RWPE1 (cell line): ENCODE measurements around the gene SCUBE3.

Experiments
- CTCF ChIA-PET: fragments of 350-600 bp; sonication (Branson Sonifier 250); formaldehyde crosslinking; extraction: SDS; loops from one replicate; lab custom pipeline; 2021; lab: Yijun Ruan, JAX
- POLR2A ChIA-PET: fragments of 400-600 bp; formaldehyde crosslinking; extraction: SDS; loops from one replicate; lab custom pipeline; 2020; ENCODE audit warnings: antibody characterized with exemption; ENCODE audit not compliant: low non-redundant PET; lab: Yijun Ruan, JAX
- DNase-seq: peaks from one replicate; pipeline ENCODE4 v3.0.0; 2012; ENCODE audit warnings: low spot score
- H3K27ac ChIP-seq: fragments of 450-650 bp; 2 replicates; pipeline ENCODE4 v1.5.1; 2017
- TF ChIP-seq, protein P1 (sequence below): fragments of 450-650 bp; conservative IDR thresholded peaks from 2 replicates; pipeline ENCODE4 v1.5.1; 2017; ENCODE audit warnings: low read depth, mild to moderate bottlenecking

SCUBE3 gene

DNA sequence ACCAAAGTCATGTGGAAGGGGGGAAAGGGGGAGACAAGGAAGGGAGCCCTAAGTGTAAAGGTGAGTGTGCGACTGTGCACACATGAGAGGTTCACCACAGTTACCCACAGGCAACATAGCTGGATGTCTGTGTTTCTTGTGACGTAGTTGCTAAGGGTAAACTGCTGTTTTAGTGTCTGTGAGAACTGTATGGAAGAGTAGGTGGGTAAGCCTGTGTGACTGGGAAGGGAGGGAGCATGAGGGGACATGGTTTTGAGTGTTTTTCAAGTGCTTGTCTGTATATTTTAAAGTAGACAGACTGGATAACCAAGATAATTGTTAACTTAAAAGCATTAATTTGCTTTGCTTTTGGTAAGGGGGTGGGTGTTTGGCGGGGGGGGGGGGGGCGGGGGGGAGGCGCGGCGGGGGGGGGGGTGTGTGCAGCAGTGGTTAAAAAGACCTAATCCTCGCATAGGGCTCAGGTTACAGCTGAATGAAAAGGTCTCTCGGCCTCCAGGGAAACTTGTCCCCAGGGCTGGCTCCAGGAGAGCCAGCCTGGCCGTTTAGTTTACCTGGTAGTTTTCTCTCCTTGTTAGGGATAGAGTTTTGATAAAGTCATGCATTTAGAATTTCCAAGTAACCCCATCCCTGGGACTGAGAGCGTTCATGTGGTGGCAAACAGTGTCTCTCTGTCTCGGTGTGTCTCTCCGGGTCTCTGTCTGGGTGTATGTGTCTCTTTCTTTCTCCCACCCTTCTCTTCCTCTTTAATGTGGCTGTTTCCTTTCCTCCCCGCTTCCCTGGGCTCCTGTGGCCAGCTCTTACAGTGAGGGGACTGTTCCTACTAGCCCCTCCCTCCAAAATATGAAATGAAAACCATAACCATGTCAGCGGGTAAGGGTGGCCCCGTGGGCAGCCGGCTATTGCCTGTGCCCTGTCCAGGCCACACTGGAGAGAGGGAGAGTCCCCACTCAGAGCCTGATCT, 3.4 kb downstream of the SCUBE3 start:
- TF ChIP-seq, protein P1, sequence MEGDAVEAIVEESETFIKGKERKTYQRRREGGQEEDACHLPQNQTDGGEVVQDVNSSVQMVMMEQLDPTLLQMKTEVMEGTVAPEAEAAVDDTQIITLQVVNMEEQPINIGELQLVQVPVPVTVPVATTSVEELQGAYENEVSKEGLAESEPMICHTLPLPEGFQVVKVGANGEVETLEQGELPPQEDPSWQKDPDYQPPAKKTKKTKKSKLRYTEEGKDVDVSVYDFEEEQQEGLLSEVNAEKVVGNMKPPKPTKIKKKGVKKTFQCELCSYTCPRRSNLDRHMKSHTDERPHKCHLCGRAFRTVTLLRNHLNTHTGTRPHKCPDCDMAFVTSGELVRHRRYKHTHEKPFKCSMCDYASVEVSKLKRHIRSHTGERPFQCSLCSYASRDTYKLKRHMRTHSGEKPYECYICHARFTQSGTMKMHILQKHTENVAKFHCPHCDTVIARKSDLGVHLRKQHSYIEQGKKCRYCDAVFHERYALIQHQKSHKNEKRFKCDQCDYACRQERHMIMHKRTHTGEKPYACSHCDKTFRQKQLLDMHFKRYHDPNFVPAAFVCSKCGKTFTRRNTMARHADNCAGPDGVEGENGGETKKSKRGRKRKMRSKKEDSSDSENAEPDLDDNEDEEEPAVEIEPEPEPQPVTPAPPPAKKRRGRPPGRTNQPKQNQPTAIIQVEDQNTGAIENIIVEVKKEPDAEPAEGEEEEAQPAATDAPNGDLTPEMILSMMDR = no peak
- CTCF ChIA-PET = interaction anchor here (1.6 kb wide), 1 partner anchor 71 kb away, joined by 4 read pairs; no protein-coding TSS in a partner anchor
- POLR2A ChIA-PET = no interaction called here
- no peak for DNase-seq
- no peak overlapping the region for H3K27ac ChIP-seq

DNA sequence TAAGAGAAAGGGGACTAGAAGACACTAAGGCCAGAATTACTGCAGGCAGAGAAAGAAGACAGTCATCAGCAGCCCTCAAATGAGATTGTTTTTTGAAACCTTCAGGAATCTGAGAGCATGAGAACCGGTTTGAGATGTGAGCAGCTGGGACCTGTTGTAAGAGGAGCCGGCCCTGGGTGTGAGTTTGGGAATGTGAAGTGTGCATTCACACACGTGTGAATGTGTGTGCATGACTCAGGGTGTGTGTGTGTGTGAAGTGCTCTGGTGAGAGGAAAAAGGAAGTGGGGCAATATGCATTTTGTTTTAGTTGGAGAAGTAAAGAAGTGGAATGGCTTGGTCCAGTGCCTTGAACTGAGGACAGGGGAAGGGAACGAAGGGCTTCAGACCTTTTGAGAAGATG, 4.3 kb downstream of the SCUBE3 start:
- POLR2A ChIA-PET = no interaction called here
- TF ChIP-seq, protein P1 = no peak
- CTCF ChIA-PET = no interaction called here
- no peak for DNase-seq
- no peak overlapping the region for H3K27ac ChIP-seq

DNA sequence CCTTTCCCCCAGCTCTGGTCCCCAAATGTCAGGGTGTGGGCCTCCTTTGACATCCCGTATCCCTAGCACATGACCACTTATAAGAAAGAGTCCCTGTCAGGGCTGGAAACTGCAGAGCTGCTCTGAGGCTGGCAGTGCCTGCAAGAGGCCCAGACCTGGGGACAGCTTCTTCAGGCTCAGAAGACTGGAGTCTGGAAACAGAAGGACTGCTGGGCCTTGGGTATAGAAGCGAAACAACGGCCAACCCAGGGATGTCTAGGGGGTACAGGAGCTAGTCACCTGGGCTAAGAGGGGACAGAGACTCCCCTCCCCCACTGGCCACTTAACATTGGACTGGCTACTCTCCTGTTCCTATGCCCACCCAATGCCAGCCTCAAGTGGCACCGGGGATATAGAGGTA, 4.7 kb downstream of the SCUBE3 start:
- ChIA-PET CTCF (no interaction called here), POLR2A (no interaction called here)
- no peak overlapping the region for H3K27ac ChIP-seq
- no peak for DNase-seq
- TF ChIP-seq, protein P1 = no peak

DNA sequence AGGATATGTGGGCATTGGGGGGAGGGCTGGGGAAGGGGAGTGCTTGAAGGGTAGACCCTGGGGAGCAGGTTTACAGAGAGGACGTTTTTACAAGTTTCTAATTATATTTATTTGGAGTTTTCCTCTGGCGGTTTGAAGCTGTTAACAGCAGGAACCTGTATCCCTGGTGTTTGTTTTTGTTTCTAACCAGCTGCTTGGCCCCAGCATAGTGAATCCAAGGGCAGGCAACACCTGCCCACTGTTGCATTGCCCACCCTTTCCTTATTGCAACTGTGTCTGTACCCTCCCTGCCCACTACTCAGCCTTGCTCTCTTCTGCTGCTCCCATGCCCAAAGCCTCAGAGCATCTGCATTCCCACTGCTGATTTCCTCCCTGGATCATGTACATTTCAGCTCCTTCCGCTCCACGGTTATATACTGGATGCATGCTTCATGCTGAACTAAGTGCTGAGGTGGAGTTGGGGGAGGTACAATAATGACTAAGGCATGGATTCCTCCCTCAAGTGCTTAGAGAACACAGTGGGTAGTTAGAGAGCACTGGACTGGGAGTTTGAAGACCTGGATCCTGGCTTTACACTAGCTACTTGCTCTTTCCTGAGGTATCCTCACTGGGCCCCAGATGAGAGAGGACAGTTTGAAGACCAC, 6.0 kb downstream of the SCUBE3 start:
- CTCF ChIA-PET = interaction anchor here (0.6 to 1.9 kb wide), 2 partner anchors 21 to 23 kb away, joined by 3 to 9 read pairs; no protein-coding TSS in a partner anchor

DNA sequence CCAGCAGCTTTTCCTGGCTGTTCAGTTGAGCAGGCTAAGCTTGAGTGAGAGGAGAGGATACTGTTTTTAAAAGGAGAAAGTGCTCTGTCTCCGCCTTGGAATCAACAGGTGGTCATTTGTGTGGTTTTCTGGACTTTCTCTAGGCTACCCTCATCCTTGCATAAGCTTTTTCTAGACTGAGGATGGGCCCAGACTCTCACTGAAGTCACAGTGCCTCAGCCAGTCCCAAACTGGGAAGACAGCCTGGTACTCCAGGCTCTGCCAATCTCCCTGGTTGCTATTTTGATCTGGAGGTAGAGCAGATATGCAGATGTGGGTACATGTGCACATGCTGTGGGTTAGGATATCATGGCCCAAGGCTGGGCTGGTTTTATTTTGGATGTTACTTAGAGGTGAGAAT, 7.0 kb downstream of the SCUBE3 start:
- CTCF ChIA-PET = interaction anchor here (1.9 kb wide), 1 partner anchor 20 kb away, joined by 9 read pairs; no protein-coding TSS in a partner anchor
- TF ChIP-seq, protein P1 = no peak
- DNase-seq = no peak
- no peak overlapping the region for H3K27ac ChIP-seq
- POLR2A ChIA-PET = no interaction called here

More for the DNA sequence above, 6.0 kb downstream of the SCUBE3 start:
- DNase-seq = no peak
- H3K27ac ChIP-seq = no peak overlapping the region
- POLR2A ChIA-PET = no interaction called here
- TF ChIP-seq, protein P1 = no peak

DNA sequence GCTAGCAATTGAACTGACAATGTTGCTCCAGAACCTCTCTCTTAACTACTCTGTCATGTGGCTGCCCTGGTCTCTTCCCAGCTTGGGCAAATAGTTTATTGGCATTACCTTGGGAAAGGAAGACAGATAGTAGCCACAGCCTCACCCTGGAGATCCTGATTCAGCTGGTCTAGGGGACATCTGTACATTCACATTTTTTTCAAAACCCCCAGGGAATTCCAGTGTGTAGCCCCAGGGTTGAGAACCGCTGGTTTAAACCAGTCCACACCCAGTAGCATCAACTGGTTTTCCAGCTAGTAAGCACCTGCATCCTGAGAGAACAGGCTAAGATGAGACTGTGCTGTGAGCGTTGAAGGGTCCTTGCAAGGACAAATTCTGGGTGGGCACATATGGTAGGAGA, 9.6 kb downstream of the SCUBE3 start:
- TF ChIP-seq, protein P1 = no peak
- POLR2A ChIA-PET = no interaction called here

More for the DNA sequence above, 9.6 kb downstream of the SCUBE3 start:
- CTCF ChIA-PET = interaction anchor here (0.5 to 1.6 kb wide), 3 partner anchors 17 to 100 kb away, joined by 3 to 9 read pairs (median 4); no protein-coding TSS in a partner anchor
- DNase-seq = no peak
- no peak overlapping the region for H3K27ac ChIP-seq
